Ovary (tissue), 9 donors: ENCODE data around the gene UPF2. TPM values are rescaled to one million over a fixed set of nuclear protein-coding genes. Genes with fewer than 3 reads are reported as not detected.
"Not testable (repeated sequence)": the region's sequence is repeated elsewhere in the genome, so short reads cannot be mapped to it uniquely, and the experiment has no call there.

Source experiments
- DNase-seq, 5 donors: peaks; one replicate each; pipeline ENCODE4 v3.0.0-alpha.2; 2019 to 2020
- H3K27ac ChIP-seq, 2 donors: fragments of 200-600 bp; one replicate each; pipeline versions ENCODE4 v1.5.1 to v1.8.0; 2019 to 2022
- H3K27me3 ChIP-seq: fragments of 200-600 bp; one replicate; pipeline ENCODE4 v1.8.0; 2022
- H3K36me3 ChIP-seq: fragments of 200-600 bp; sonication (generic); one replicate; pipeline ENCODE4 v1.5.1; 2019
- H3K4me1 ChIP-seq: one replicate; pipeline ENCODE4 v1.8.1; 2013; ENCODE audit warnings: mild to moderate bottlenecking, moderate library complexity; ENCODE audit not compliant: insufficient read depth
- H3K4me3 ChIP-seq: fragments of 200-600 bp; sonication (generic); one replicate; pipeline ENCODE4 v1.5.1; 2017
- H3K9me3 ChIP-seq, 2 donors: fragments of 200-600 bp in 1 of 2; sonication (generic) in 1 of 2; one replicate each; pipeline versions ENCODE4 v1.5.1 to v1.8.1; 2013 to 2019; ENCODE audit warnings: mild to moderate bottlenecking in 1 of 2, moderate library complexity in 1 of 2
- CTCF ChIP-seq, 3 donors: fragments of 450-650 bp in 2 of 3; fragments of 200-600 bp in 1 of 3; IDR thresholded peaks; one replicate each; pipeline versions ENCODE4 v1.5.1 to v1.8.0; 2016 to 2022; ENCODE audit warnings: antibody characterized with exemption in 3 of 3, mild to moderate bottlenecking in 1 of 3
- EP300 ChIP-seq: sonication (generic); formaldehyde crosslinking; IDR thresholded peaks from one replicate; pipeline ENCODE4 v1.6.1; 2017; ENCODE audit warnings: antibody characterized with exemption
- POLR2A ChIP-seq: fragments of 450-650 bp; IDR thresholded peaks from one replicate; pipeline ENCODE4 v1.6.1; 2017; ENCODE audit warnings: antibody characterized with exemption, mild to moderate bottlenecking, moderate library complexity
- WGBS, 3 donors: extraction: QIAGEN DNeasy Blood & Tissue Kit in 1 of 3; methylation state at CpG; one replicate each; pipeline versions ENCODE4 v1.1.5 to v1.1.7; 2013 to 2017; 5-methylcytosine and 5-hydroxymethylcytosine counted together
- intact Hi-C, 4 donors: fragments of 100-400 bp; cut with DNase I; formaldehyde crosslinking; loops; one replicate each; pipeline versions ENCODE4 v1.11.0 to v1.15.1; 2022 to 2023
- polyA plus RNA-seq, 2 donors: library from polyadenylated mRNA; stranded (reverse); fragments of 200-250 nt in 1 of 2; fragments of 350-450 nt in 1 of 2; fragmentation: Illumina TruSeq in 1 of 2; extraction: RNeasy Lipid Tissue Mini Kit (QIAGEN cat#74804) in 1 of 2; gene quantifications; one replicate each; pipeline ENCODE4 v1.2.3, GENCODE V29; 2013 to 2014
- total RNA-seq, 7 donors: library from RNA; depleted of rRNA in 2 of 7; stranded (reverse); fragments of >200 nt in 2 of 7; fragmentation: NEBNext Ultra II Directional in 3 of 7; extraction: Animal tissue kit (Norgen Biotek cat#: 25700) in 3 of 7; gene quantifications; one replicate each; pipeline versions ENCODE4 v1.1.0 to v1.2.4, GENCODE V29; 2016 to 2023
- donor health status: DM: no; HTN: no; CAD: no; lungs with moderate emphysema.
- donor health status: DM: no; HTN: no; CAD: no.
- donor health status: Bipolar disorder and iron deficiency.
- donor health status: DM: yes; HTN: yes; CAD: no.
- donor health status: DM: no; HTN: no; CAD: no.
- donor health status: DM: yes; HTN: yes; CAD: no.

Gene UPF2
- total and polyA plus RNA-seq, 9 donors: 12.5 to 22.9 (median 19.6) TPM

- intact Hi-C loops: loop anchor here in 1 of 4 donors (5.0 kb wide), 1 partner anchor 858 kb away; no protein-coding TSS in a partner anchor
Observed at GRCh38 chr10:11893749-11894278, 148.8 kb downstream of the UPF2 start.

GRCh38 chr10:11891776-11892486 is 150.7 kb downstream of the UPF2 start:
- no peaks in the 10 kb centered on the region for H3K4me1 ChIP-seq
- no peak overlapping the region for H3K4me3 ChIP-seq
- 96 to 97% (median 96%) methylated on average over 22 of the region's 22 CpGs for WGBS, 3 donors
- H3K27ac ChIP-seq: no peak overlapping the region
- intact Hi-C loops: loop anchor here in 1 of 4 donors (5.0 kb wide), 1 partner anchor 860 kb away; no protein-coding TSS in a partner anchor
- no peaks in the 10 kb centered on the region for H3K9me3 ChIP-seq
- H3K36me3 ChIP-seq: no peaks in the 10 kb centered on the region
- TF ChIP-seq EP300 (no peak), POLR2A (no peak), CTCF (IDR thresholded peaks at IDR 0.05) (no peak)
- no peak for DNase-seq
- H3K27me3 ChIP-seq: no peaks in the 10 kb centered on the region

More at GRCh38 chr10:11893749-11894278, 148.8 kb downstream of the UPF2 start:
- Histone ChIP-seq H3K9me3 (no peaks in the 10 kb centered on the region), H3K27ac (no peak overlapping the region), H3K36me3 (no peaks in the 10 kb centered on the region), H3K4me3 (no peak overlapping the region), H3K4me1 (no peaks in the 10 kb centered on the region), H3K27me3 (no peaks in the 10 kb centered on the region)
- DNase-seq: no peak
- no peak for TF ChIP-seq POLR2A
- TF ChIP-seq EP300: no peak
- no peak for TF ChIP-seq CTCF (IDR thresholded peaks at IDR 0.05)
- WGBS, 3 donors: 82 to 84% (median 84%) methylated on average over 19 to 22 of the region's 22 CpGs

GRCh38 chr10:11889263-11889662 is 153.3 kb downstream of the UPF2 start:
- H3K4me1 ChIP-seq, intact Hi-C loops, H3K4me3 ChIP-seq, H3K27ac ChIP-seq, DNase-seq, H3K36me3 ChIP-seq, H3K27me3 ChIP-seq, H3K9me3 ChIP-seq: not testable (repeated sequence)
- WGBS, 3 donors: 82 to 84% (median 83%) methylated on average over 8 of the region's 8 CpGs

- DNase-seq: no peak
- H3K4me1 ChIP-seq: no peaks in the 10 kb centered on the region
- no peaks in the 10 kb centered on the region for H3K36me3 ChIP-seq
- TF ChIP-seq EP300 (no peak), CTCF (IDR thresholded peaks at IDR 0.05) (no peak), POLR2A (no peak)
- H3K27me3 ChIP-seq: no peaks in the 10 kb centered on the region
- H3K9me3 ChIP-seq: no peaks in the 10 kb centered on the region
- H3K4me3 ChIP-seq: no peak overlapping the region
- 81 to 83% (median 81%) methylated on average over 16 of the region's 16 CpGs for WGBS, 3 donors
- no peak overlapping the region for H3K27ac ChIP-seq
- intact Hi-C loops: no loop called here
Observed at GRCh38 chr10:11887381-11888227, 155.0 kb downstream of the UPF2 start.
